PC-9 (cell line): ENCODE data around the gene CNKSR1. TPM values are rescaled to one million over a fixed set of nuclear protein-coding genes. Genes with fewer than 3 reads are reported as not detected.
"Not testable (repeated sequence)": the region's sequence is repeated elsewhere in the genome, so short reads cannot be mapped to it uniquely, and the experiment has no call there.

Experiments
- BruUV-seq: library from RNA; stranded (reverse); fragments of 400-500 nt; replicated peaks from 2 replicates; lab custom pipeline; 2021; lab: Mats Ljungman, UMichigan
- CTCF ChIA-PET: fragments of 300-600 bp; sonication (Branson Sonifier 250); formaldehyde crosslinking; loops from one replicate; lab custom pipeline; 2022; ENCODE audit warnings: antibody characterized with exemption; lab: Charles Lee
- POLR2A ChIA-PET: fragments of 300-600 bp; sonication (Branson Sonifier 250); formaldehyde crosslinking; loops from one replicate; lab custom pipeline; 2022; ENCODE audit warnings: antibody characterized with exemption; ENCODE audit not compliant: unreplicated experiment; lab: Charles Lee
- DNase-seq, 2 experiments: peaks; one replicate each; pipeline versions ENCODE4 v3.0.0 to v3.0.0-alpha.2; 2015 to 2022; ENCODE audit warnings: mixed read lengths in 1 of 2
- H2AFZ ChIP-seq: fragments of 200-600 bp; sonication (generic); 2 replicates; pipeline ENCODE4 v1.8.1; 2017; ENCODE audit warnings: antibody characterized with exemption
- H3F3A ChIP-seq: fragments of 200-600 bp; sonication (generic); 2 replicates; pipeline ENCODE4 v1.8.1; 2017; ENCODE audit warnings: antibody characterized with exemption, mild to moderate bottlenecking, low read depth; ENCODE audit not compliant: insufficient read depth
- H3K27ac ChIP-seq: fragments of 200-600 bp; sonication (generic); 2 replicates; pipeline ENCODE4 v1.6.1; 2016; ENCODE audit warnings: mixed run types
- H3K27me3 ChIP-seq: fragments of 200-600 bp; sonication (generic); 2 replicates; pipeline ENCODE4 v1.6.1; 2016; ENCODE audit warnings: low read depth, mixed run types; ENCODE audit not compliant: insufficient read depth
- H3K36me3 ChIP-seq: fragments of 200-600 bp; sonication (generic); 2 replicates; pipeline ENCODE4 v1.6.1; 2016; ENCODE audit warnings: low read depth, mixed run types
- H3K4me1 ChIP-seq: fragments of 200-600 bp; sonication (generic); replicated peaks from 2 replicates; pipeline ENCODE4 v1.6.1; 2016; ENCODE audit warnings: mixed run types; ENCODE audit not compliant: insufficient read depth
- H3K4me2 ChIP-seq: fragments of 200-600 bp; sonication (generic); 2 replicates; pipeline ENCODE4 v1.6.1; 2017; ENCODE audit warnings: mixed run types
- H3K4me3 ChIP-seq: fragments of 200-600 bp; sonication (generic); 2 replicates; pipeline ENCODE4 v1.6.1; 2016; ENCODE audit warnings: mixed run types
- H3K79me2 ChIP-seq: fragments of 200-600 bp; sonication (generic); 2 replicates; pipeline ENCODE4 v1.6.1; 2017; ENCODE audit warnings: low read depth, mixed run types
- H3K9me2 ChIP-seq: fragments of 200-600 bp; sonication (generic); 2 replicates; pipeline ENCODE4 v1.8.1; 2017; ENCODE audit warnings: mild to moderate bottlenecking; ENCODE audit not compliant: insufficient read depth
- H3K9me3 ChIP-seq: fragments of 200-600 bp; sonication (generic); 2 replicates; pipeline ENCODE4 v1.8.1; 2016; ENCODE audit warnings: low read depth; ENCODE audit not compliant: insufficient read depth
- H4K20me1 ChIP-seq: fragments of 200-600 bp; sonication (generic); 2 replicates; pipeline ENCODE4 v1.8.1; 2017; ENCODE audit not compliant: insufficient read depth
- EZH2 ChIP-seq: fragments of 200-600 bp; sonication (generic); IDR thresholded peaks from 2 replicates; pipeline ENCODE4 v1.8.0; 2017; ENCODE audit warnings: antibody characterized with exemption, low read depth
- intact Hi-C: fragments of 100-400 bp; cut with micrococcal nuclease; formaldehyde crosslinking; loops from one replicate; pipeline ENCODE4 v1.10.0; 2022; ENCODE audit not compliant: unreplicated experiment
- total RNA-seq: library from RNA; stranded (reverse); gene quantifications from 2 replicates; pipeline ENCODE4 v1.2.3, GENCODE V29; 2021
- TF ChIP-seq, protein P1 (sequence below): fragments of 200-600 bp; sonication (generic); conservative IDR thresholded peaks from 2 replicates; pipeline ENCODE4 v1.6.1; 2017; ENCODE audit warnings: mixed run types, antibody characterized with exemption, mild to moderate bottlenecking, moderate library complexity

The CNKSR1 gene
- total RNA-seq, 1 experiment from 2014 or later: 33.4 TPM

DNA sequence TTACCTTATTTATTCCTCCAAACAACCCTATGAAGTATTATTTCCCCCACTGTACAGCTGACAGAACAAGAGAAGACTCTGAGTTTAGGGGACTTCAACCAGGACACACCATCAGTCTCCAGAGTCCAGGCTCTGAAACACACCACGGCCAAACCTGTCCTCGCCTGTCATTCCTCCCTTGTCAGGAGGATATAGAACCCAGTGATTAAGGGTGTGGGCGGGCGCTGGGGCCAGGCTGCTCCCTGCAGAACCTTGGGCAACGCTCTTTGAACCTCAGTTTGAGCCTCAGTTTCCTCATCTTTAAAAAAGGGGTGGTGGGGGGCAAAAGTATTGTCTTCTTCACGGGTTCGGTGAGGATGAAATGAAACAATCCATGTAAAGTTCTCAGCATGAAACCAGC lies 47.3 kb downstream of the CNKSR1 start:
- no peaks in the 10 kb centered on the region for H3K79me2 ChIP-seq
- ChIA-PET POLR2A (no interaction called here), CTCF (no interaction called here)
- H3K27me3 ChIP-seq: no peaks in the 10 kb centered on the region
- no peaks in the 10 kb centered on the region for H3K4me1 ChIP-seq
- H3K4me2 ChIP-seq: no peak overlapping the region
- no peak for DNase-seq
- H4K20me1 ChIP-seq: no peaks in the 10 kb centered on the region
- BruUV-seq: no TSS peak
- TF ChIP-seq EZH2: no peak
- TF ChIP-seq, protein P1, sequence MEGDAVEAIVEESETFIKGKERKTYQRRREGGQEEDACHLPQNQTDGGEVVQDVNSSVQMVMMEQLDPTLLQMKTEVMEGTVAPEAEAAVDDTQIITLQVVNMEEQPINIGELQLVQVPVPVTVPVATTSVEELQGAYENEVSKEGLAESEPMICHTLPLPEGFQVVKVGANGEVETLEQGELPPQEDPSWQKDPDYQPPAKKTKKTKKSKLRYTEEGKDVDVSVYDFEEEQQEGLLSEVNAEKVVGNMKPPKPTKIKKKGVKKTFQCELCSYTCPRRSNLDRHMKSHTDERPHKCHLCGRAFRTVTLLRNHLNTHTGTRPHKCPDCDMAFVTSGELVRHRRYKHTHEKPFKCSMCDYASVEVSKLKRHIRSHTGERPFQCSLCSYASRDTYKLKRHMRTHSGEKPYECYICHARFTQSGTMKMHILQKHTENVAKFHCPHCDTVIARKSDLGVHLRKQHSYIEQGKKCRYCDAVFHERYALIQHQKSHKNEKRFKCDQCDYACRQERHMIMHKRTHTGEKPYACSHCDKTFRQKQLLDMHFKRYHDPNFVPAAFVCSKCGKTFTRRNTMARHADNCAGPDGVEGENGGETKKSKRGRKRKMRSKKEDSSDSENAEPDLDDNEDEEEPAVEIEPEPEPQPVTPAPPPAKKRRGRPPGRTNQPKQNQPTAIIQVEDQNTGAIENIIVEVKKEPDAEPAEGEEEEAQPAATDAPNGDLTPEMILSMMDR: no peak
- no peaks in the 10 kb centered on the region for H3K9me2 ChIP-seq
- H3K27ac ChIP-seq: no peak overlapping the region
- no peak overlapping the region for H2AFZ ChIP-seq
- no peaks in the 10 kb centered on the region for H3K36me3 ChIP-seq
- H3F3A ChIP-seq: no peaks in the 10 kb centered on the region
- H3K4me3 ChIP-seq: no peak overlapping the region
- H3K9me3 ChIP-seq: no peaks in the 10 kb centered on the region
- intact Hi-C loops: no loop called here

DNA sequence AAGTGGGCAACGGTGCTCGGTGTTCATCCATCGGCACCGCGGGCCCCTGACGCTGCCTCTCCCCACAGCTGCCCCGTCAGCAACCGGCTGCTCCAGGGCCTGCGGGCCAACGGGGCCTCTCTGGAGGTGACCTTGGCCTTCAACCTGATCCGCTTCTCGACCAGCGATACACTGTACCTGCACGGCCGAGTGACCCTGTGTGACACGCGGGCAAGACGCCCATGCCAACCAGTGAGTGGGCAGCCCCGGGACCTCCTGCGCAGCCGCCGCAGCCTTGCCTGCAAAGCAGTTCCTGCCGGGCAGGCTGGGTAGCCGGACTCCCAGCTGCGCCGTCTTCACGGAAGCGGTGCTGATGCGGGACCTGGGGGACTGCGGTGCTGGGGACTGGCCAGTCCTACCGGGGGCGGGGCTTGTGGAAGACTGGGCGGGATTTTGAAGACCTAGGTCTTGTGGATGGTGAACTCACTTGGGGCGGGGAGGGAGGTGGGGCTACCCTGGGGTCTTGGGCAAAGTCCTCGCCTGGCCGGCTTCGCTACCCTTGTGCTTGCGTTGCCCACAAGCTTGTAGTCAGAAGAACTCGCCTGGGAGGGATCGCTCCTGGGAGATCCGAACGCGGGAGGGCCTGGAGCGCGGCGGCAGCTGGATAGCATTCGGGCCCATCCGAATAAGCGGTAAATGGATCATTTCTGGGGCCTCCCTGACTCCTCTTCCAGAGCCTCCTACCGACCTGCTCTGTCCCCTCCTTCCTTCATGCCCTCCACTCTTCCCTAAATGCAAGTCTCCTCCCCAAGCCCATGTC lies 47.9 kb downstream of the CNKSR1 start:
- Histone ChIP-seq H2AFZ (no peak overlapping the region), H3K27ac (no peak overlapping the region), H3K9me2 (no peaks in the 10 kb centered on the region), H3F3A (no peaks in the 10 kb centered on the region), H3K79me2 (no peaks in the 10 kb centered on the region), H3K4me3 (no peak overlapping the region), H4K20me1 (no peaks in the 10 kb centered on the region), H3K4me1 (no peaks in the 10 kb centered on the region), H3K36me3 (no peaks in the 10 kb centered on the region), H3K9me3 (no peaks in the 10 kb centered on the region), H3K27me3 (no peaks in the 10 kb centered on the region), H3K4me2 (no peak overlapping the region)
- no peak for TF ChIP-seq EZH2
- TF ChIP-seq, protein P1: no peak
- BruUV-seq: no TSS peak
- DNase-seq: no peak
- CTCF ChIA-PET: no interaction called here
- intact Hi-C loops: no loop called here
- POLR2A ChIA-PET: no interaction called here

DNA sequence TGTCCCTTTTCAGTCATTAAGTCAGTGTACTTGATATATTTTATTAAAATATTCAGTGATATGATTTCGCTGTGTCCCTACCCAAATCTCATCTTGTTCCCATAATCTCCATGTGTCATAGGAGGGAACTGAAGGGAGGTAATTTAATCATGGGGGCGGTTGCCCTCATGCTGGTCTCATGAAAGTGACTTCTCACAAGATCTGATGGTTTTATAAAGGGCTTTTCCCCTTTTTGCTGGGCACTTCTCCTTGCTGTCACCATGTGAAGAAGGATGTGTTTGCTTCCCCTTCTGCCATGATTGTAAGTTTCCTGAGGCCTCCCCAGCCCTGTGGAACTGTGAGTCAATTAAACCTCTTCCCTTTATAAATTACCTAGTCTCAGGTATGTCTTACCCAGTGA lies 53.4 kb downstream of the CNKSR1 start:
- DNase-seq, H3K4me1 ChIP-seq, BruUV-seq, H3K9me2 ChIP-seq, H3F3A ChIP-seq, intact Hi-C loops, CTCF ChIA-PET, H3K27ac ChIP-seq, H2AFZ ChIP-seq, H3K4me2 ChIP-seq, H4K20me1 ChIP-seq, H3K36me3 ChIP-seq, H3K27me3 ChIP-seq, H3K9me3 ChIP-seq, H3K4me3 ChIP-seq: not testable (repeated sequence)
- POLR2A ChIA-PET: interaction anchor here (0.6 kb wide), 1 partner anchor 54 kb away, joined by 16 read pairs; no protein-coding TSS in a partner anchor
- H3K79me2 ChIP-seq: peaks cover 14% of the 10 kb centered on the region
